Suprapubic skin (tissue), 3 donors: ENCODE results near the gene DFFB.

ENCODE experiments used
- CTCF ChIP-seq, 2 donors: fragments of 200-600 bp in 1 of 2; fragments of 450-650 bp in 1 of 2; sonication (generic) in 1 of 2; IDR thresholded peaks; one replicate each; pipeline ENCODE4 v1.5.1; 2016 to 2019; ENCODE audit warnings: antibody characterized with exemption in 2 of 2, mild to moderate bottlenecking in 1 of 2, moderate library complexity in 1 of 2
- POLR2A ChIP-seq, 2 donors: fragments of 450-650 bp; IDR thresholded peaks; one replicate each; pipeline ENCODE4 v1.6.1; 2017; ENCODE audit warnings: antibody characterized with exemption in 2 of 2, mild to moderate bottlenecking in 2 of 2, moderate library complexity in 2 of 2

GRCh38 chr1:3879099-3879498, 21.8 kb downstream of the DFFB start:
- TF ChIP-seq CTCF (IDR thresholded peaks at IDR 0.05) = no peak
- TF ChIP-seq POLR2A (IDR thresholded peaks at IDR 0.05) = no peak
